SK-N-SH (cell line): ENCODE data around the gene POU2AF2. TPM values are rescaled to one million over a fixed set of nuclear protein-coding genes. Genes with fewer than 3 reads are reported as not detected.

Source experiments
- CTCF ChIA-PET: fragments of 300-600, 350-600 bp; formaldehyde crosslinking; extraction: SDS; loops from one replicate; lab custom pipeline; 2021; lab: Yijun Ruan, JAX
- POLR2A ChIA-PET: fragments of 350-600 bp; sonication (Branson Sonifier 250); formaldehyde crosslinking; extraction: SDS; loops from one replicate; lab custom pipeline; 2020; ENCODE audit warnings: antibody characterized with exemption, inconsistent platforms; lab: Yijun Ruan, JAX
- DNase-seq: peaks from one replicate; pipeline ENCODE4 v3.0.0; 2012
- H2AFZ ChIP-seq: fragments of 200-600 bp; sonication (generic); 2 replicates; pipeline ENCODE4 v1.8.1; 2016; ENCODE audit warnings: antibody characterized with exemption, mild to moderate bottlenecking, low read depth
- H3F3A ChIP-seq: fragments of 200-600 bp; sonication (generic); replicated peaks from 2 replicates; pipeline ENCODE3; 2016; ENCODE audit warnings: antibody characterized with exemption, mild to moderate bottlenecking; ENCODE audit not compliant: insufficient read depth
- H3K27ac ChIP-seq, 2 experiments: fragments of 200-500 bp in 1 of 2; fragments of 200-600 bp in 1 of 2; sonication (Bioruptor generic) in 1 of 2; sonication (generic), shearing (Covaris generic) in 1 of 2; 2 replicates each; pipeline versions ENCODE4 v1.5.1 to v1.6.1; 2014 to 2016; ENCODE audit warnings: low read depth in 2 of 2, inconsistent platforms in 1 of 2, low read length in 1 of 2, mild to moderate bottlenecking in 1 of 2, mixed read lengths in 1 of 2
- H3K27me3 ChIP-seq: fragments of 200-600 bp; sonication (generic), shearing (Covaris generic); 2 replicates; pipeline ENCODE4 v1.6.1; 2016; ENCODE audit warnings: mixed run types; ENCODE audit not compliant: insufficient read depth
- H3K36me3 ChIP-seq, 2 experiments: fragments of 200-500 bp in 1 of 2; fragments of 200-600 bp in 1 of 2; sonication (Bioruptor generic) in 1 of 2; sonication (generic) in 1 of 2; replicated peaks in 1 of 2; 2 replicates each; pipeline versions ENCODE3 to v1.5.1; 2014 to 2016; ENCODE audit warnings: low read length in 1 of 2, mild to moderate bottlenecking in 1 of 2; ENCODE audit not compliant: insufficient read depth in 2 of 2, control insufficient read depth in 1 of 2
- H3K4me1 ChIP-seq, 2 experiments: fragments of 200-500 bp in 1 of 2; fragments of 200-600 bp in 1 of 2; sonication (Bioruptor generic) in 1 of 2; sonication (generic), shearing (Covaris generic) in 1 of 2; 2 replicates each; pipeline versions ENCODE4 v1.5.1 to v1.6.1; 2014 to 2016; ENCODE audit warnings: low read depth in 1 of 2, low read length in 1 of 2, mixed run types in 1 of 2; ENCODE audit not compliant: insufficient read depth in 2 of 2, control insufficient read depth in 1 of 2
- H3K4me2 ChIP-seq: fragments of 200-600 bp; sonication (generic), shearing (Covaris generic); 2 replicates; pipeline ENCODE4 v1.6.1; 2017; ENCODE audit warnings: mixed run types
- H3K4me3 ChIP-seq, 2 experiments: fragments of 200-500 bp in 1 of 2; fragments of 200-600 bp in 1 of 2; sonication (Bioruptor generic) in 1 of 2; sonication (generic), shearing (Covaris generic) in 1 of 2; 2 replicates each; pipeline versions ENCODE4 v1.5.1 to v1.8.1; 2014 to 2016; ENCODE audit warnings: low read depth in 2 of 2, inconsistent platforms in 1 of 2, low read length in 1 of 2, mild to moderate bottlenecking in 1 of 2, mixed read lengths in 1 of 2, moderate library complexity in 1 of 2
- H3K79me2 ChIP-seq: fragments of 200-600 bp; sonication (generic); 2 replicates; pipeline ENCODE4 v1.8.1; 2017; ENCODE audit warnings: mild to moderate bottlenecking; ENCODE audit not compliant: insufficient read depth
- H3K9ac ChIP-seq: fragments of 200-600 bp; sonication (generic); 2 replicates; pipeline ENCODE4 v1.6.1; 2017; ENCODE audit warnings: mixed run types
- H3K9me2 ChIP-seq: fragments of 200-600 bp; sonication (generic); 2 replicates; pipeline ENCODE4 v1.6.1; 2017; ENCODE audit warnings: mixed run types
- H3K9me3 ChIP-seq: fragments of 200-600 bp; sonication (generic); 2 replicates; pipeline ENCODE4 v1.6.1; 2017; ENCODE audit warnings: mixed run types, mild to moderate bottlenecking, moderate library complexity
- H4K20me1 ChIP-seq: fragments of 200-600 bp; sonication (generic); 2 replicates; pipeline ENCODE4 v1.6.1; 2017; ENCODE audit warnings: mild to moderate bottlenecking, mixed run types; ENCODE audit not compliant: insufficient read depth
- CHD2 ChIP-seq: fragments of 150-350 bp; IDR thresholded peaks from 2 replicates; pipeline ENCODE4 v1.6.1; 2018; ENCODE audit warnings: low read length; ENCODE audit not compliant: partially characterized antibody
- ELF1 ChIP-seq: IDR thresholded peaks from 2 replicates; pipeline ENCODE4 v1.4.0; 2012
- FOSL2 ChIP-seq: IDR thresholded peaks from 2 replicates; pipeline ENCODE4 v1.4.0; 2012; ENCODE audit warnings: low read depth, mild to moderate bottlenecking, moderate library complexity, borderline replicate concordance
- FOXM1 ChIP-seq: IDR thresholded peaks from 2 replicates; pipeline ENCODE4 v1.4.0; 2012; ENCODE audit warnings: low read depth, mild to moderate bottlenecking
- NFIC ChIP-seq: IDR thresholded peaks from 2 replicates; pipeline ENCODE4 v1.4.0; 2012; ENCODE audit warnings: borderline replicate concordance
- NRF1 ChIP-seq: IDR thresholded peaks from 2 replicates; pipeline ENCODE4 v1.6.1; 2012; ENCODE audit warnings: low read depth, mild to moderate bottlenecking, low read length
- PBX3 ChIP-seq: IDR thresholded peaks from 2 replicates; pipeline ENCODE4; 2012
- POLR2AphosphoS5 ChIP-seq: IDR thresholded peaks from 2 replicates; pipeline ENCODE4 v1.6.1; 2012; ENCODE audit warnings: low read depth, low read length
- RCOR1 ChIP-seq: fragments of 150-350 bp; IDR thresholded peaks from 2 replicates; pipeline ENCODE4 v1.6.1; 2017; ENCODE audit warnings: antibody characterized with exemption, low read length
- RFX5 ChIP-seq: IDR thresholded peaks from 2 replicates; pipeline ENCODE4 v1.6.1; 2012; ENCODE audit warnings: mild to moderate bottlenecking, improper control_type of control experiment, low read length
- SMC3 ChIP-seq: IDR thresholded peaks from 2 replicates; pipeline ENCODE4 v1.6.1; 2012; ENCODE audit warnings: low read depth, low read length, improper control_type of control experiment
- USF1 ChIP-seq: IDR thresholded peaks from 2 replicates; pipeline ENCODE4 v1.4.0; 2012; ENCODE audit warnings: low read depth, borderline replicate concordance
- USF2 ChIP-seq: fragments of 150-350 bp; IDR thresholded peaks from 2 replicates; pipeline ENCODE4 v1.6.1; 2017; ENCODE audit warnings: antibody characterized with exemption, low read length, low read depth, borderline replicate concordance
- YY1 ChIP-seq: IDR thresholded peaks from 2 replicates; pipeline ENCODE4 v1.4.0; 2012; ENCODE audit warnings: low read depth, mild to moderate bottlenecking
- ZBTB33 ChIP-seq: IDR thresholded peaks from 2 replicates; pipeline ENCODE4 v1.4.0; 2012; ENCODE audit warnings: low read depth, borderline replicate concordance
- WGBS: methylation state at CpG from one replicate; pipeline ENCODE4 v1.1.6; 2017; ENCODE audit warnings: low lambda C conversion rate; 5-methylcytosine and 5-hydroxymethylcytosine counted together
- polyA plus RNA-seq, 3 experiments: library from polyadenylated mRNA; depleted of rRNA; stranded (reverse); fragments of >200 nt; gene quantifications; 2 replicates each; pipeline ENCODE4 v1.2.3, GENCODE V29; 2012

The POU2AF2 gene
- polyA plus RNA-seq, 1 of the 3 experiments (the other 2 are of a cell fraction): 0.15 TPM

GRCh38 chr11:111303461-111303860 is 57.9 kb downstream of the POU2AF2 start (continued):
- no peak for TF ChIP-seq USF1
- TF ChIP-seq YY1: no peak
- no peak for TF ChIP-seq NFIC
- TF ChIP-seq RFX5: no peak
- TF ChIP-seq SMC3: no peak
- TF ChIP-seq PBX3: no peak
- no peak for TF ChIP-seq FOSL2

GRCh38 chr11:111305162-111305802 is 59.8 kb downstream of the POU2AF2 start:
- Histone ChIP-seq H3K79me2 (no peaks in the 10 kb centered on the region), H3K27me3 (peaks cover 36% of the 10 kb centered on the region; the same call in 1 of the 2 replicates), H3F3A (no peaks in the 10 kb centered on the region), H4K20me1 (no peaks in the 10 kb centered on the region), H3K9me3 (no peaks in the 10 kb centered on the region), H3K9me2 (no peaks in the 10 kb centered on the region), H3K4me1 (peaks cover 4 to 5% of the 10 kb centered on the region in 2 experiments; a peak in 2 of 4 replicates), H3K27ac (no peak overlapping the region), H3K4me3 (no peak overlapping the region), H3K4me2 (no peak overlapping the region), H3K36me3 (no peaks in the 10 kb centered on the region), H2AFZ (no peak overlapping the region), H3K9ac (no peak overlapping the region)
- DNase-seq: no peak
- CTCF ChIA-PET: no interaction called here
- no peak for TF ChIP-seq CHD2
- WGBS: 54% methylated on average over 5 of the region's 5 CpGs
- POLR2A ChIA-PET: no interaction called here

GRCh38 chr11:111305876-111306275 is 60.4 kb downstream of the POU2AF2 start:
- Histone ChIP-seq H3K27me3 (peaks cover 30% of the 10 kb centered on the region; the same call in 1 of the 2 replicates), H3K4me1 (peaks cover 4 to 5% of the 10 kb centered on the region in 2 experiments; a peak in 2 of 4 replicates), H3F3A (no peaks in the 10 kb centered on the region), H3K27ac (no peak overlapping the region), H3K4me3 (no peak overlapping the region), H2AFZ (no peak overlapping the region), H3K9me3 (no peaks in the 10 kb centered on the region), H4K20me1 (no peaks in the 10 kb centered on the region), H3K36me3 (no peaks in the 10 kb centered on the region), H3K4me2 (no peak overlapping the region), H3K9ac (no peak overlapping the region), H3K9me2 (no peaks in the 10 kb centered on the region), H3K79me2 (no peaks in the 10 kb centered on the region)
- TF ChIP-seq NRF1 (no peak), FOXM1 (no peak), RCOR1 (no peak), POLR2AphosphoS5 (no peak), ZBTB33 (no peak), ELF1 (no peak), NFIC (no peak), USF2 (no peak)
- CTCF ChIA-PET: interaction anchor here (1.3 kb wide), 1 partner anchor 123 kb away, joined by 5 read pairs; no protein-coding TSS in a partner anchor
- POLR2A ChIA-PET: no interaction called here
- 68% methylated on average over 4 of the region's 4 CpGs for WGBS
- no peak for DNase-seq
